ENCODE results near the gene ATP2B3.

ATP2B3 gene

GRCh38 chrX:153560466-153560865 lies 43.0 kb downstream of the ATP2B3 start:
- TF ChIP-seq SUZ12 (IDR thresholded peaks at IDR 0.05; ENCODE audit: extremely low read depth, insufficient read depth, insufficient read length) (no peak), ZNF274 (IDR thresholded peaks at IDR 0.05; ENCODE audit: low read depth, low read length) (no peak)
- no peak overlapping the region for H3K4me3 ChIP-seq (ENCODE audit: insufficient read length, low read depth)
- no peaks in the 10 kb centered on the region for H3K36me3 ChIP-seq (ENCODE audit: insufficient read depth, insufficient read length, low read length)
- H3K4me1 ChIP-seq (ENCODE audit: insufficient read depth, insufficient read length): no peaks in the 10 kb centered on the region
- no peak for DNase-seq (ENCODE audit: low read depth, low spot score)
- no peaks in the 10 kb centered on the region for H3K9me3 ChIP-seq (ENCODE audit: insufficient read depth, low read length)
- no peak overlapping the region for H3K9ac ChIP-seq (ENCODE audit: insufficient read length, low read depth)
- no peaks in the 10 kb centered on the region for H3K27me3 ChIP-seq (ENCODE audit: insufficient read depth, insufficient read length)

- H3K4me1 ChIP-seq (ENCODE audit: insufficient read depth, insufficient read length): no peaks in the 10 kb centered on the region
- no peak for DNase-seq (ENCODE audit: low read depth, low spot score)
- H3K27me3 ChIP-seq (ENCODE audit: insufficient read depth, insufficient read length): no peaks in the 10 kb centered on the region
- no peaks in the 10 kb centered on the region for H3K9me3 ChIP-seq (ENCODE audit: insufficient read depth, low read length)
- TF ChIP-seq ZNF274 (IDR thresholded peaks at IDR 0.05; ENCODE audit: low read depth, low read length) (no peak), SUZ12 (IDR thresholded peaks at IDR 0.05; ENCODE audit: extremely low read depth, insufficient read depth, insufficient read length) (no peak), YY1 (IDR thresholded peaks at IDR 0.05; ENCODE audit: insufficient read depth, insufficient read length) (no peak)
- H3K36me3 ChIP-seq (ENCODE audit: insufficient read depth, insufficient read length, low read length): no peaks in the 10 kb centered on the region
- H3K9ac ChIP-seq (ENCODE audit: insufficient read length, low read depth): no peak overlapping the region
- H3K4me3 ChIP-seq (ENCODE audit: insufficient read length, low read depth): no peak overlapping the region
Observed at GRCh38 chrX:153561337-153561736, 43.9 kb downstream of the ATP2B3 start.

- no peaks in the 10 kb centered on the region for H3K4me1 ChIP-seq (ENCODE audit: insufficient read depth, insufficient read length)
- H3K4me3 ChIP-seq (ENCODE audit: insufficient read length, low read depth): no peak overlapping the region
- H3K36me3 ChIP-seq (ENCODE audit: insufficient read depth, insufficient read length, low read length): no peaks in the 10 kb centered on the region
- H3K9ac ChIP-seq (ENCODE audit: insufficient read length, low read depth): no peak overlapping the region
- no peaks in the 10 kb centered on the region for H3K9me3 ChIP-seq (ENCODE audit: insufficient read depth, low read length)
- no peak for DNase-seq (ENCODE audit: low read depth, low spot score)
- no peak for TF ChIP-seq ZNF274 (IDR thresholded peaks at IDR 0.05; ENCODE audit: low read depth, low read length)
- no peaks in the 10 kb centered on the region for H3K27me3 ChIP-seq (ENCODE audit: insufficient read depth, insufficient read length)
Observed at GRCh38 chrX:153562546-153562945, 45.1 kb downstream of the ATP2B3 start.

- Histone ChIP-seq H3K9ac (ENCODE audit: insufficient read length, low read depth) (no peak overlapping the region), H3K4me3 (ENCODE audit: insufficient read length, low read depth) (no peak overlapping the region), H3K36me3 (ENCODE audit: insufficient read depth, insufficient read length, low read length) (no peaks in the 10 kb centered on the region), H3K4me1 (ENCODE audit: insufficient read depth, insufficient read length) (no peaks in the 10 kb centered on the region), H3K9me3 (ENCODE audit: insufficient read depth, low read length) (no peaks in the 10 kb centered on the region), H3K27me3 (ENCODE audit: insufficient read depth, insufficient read length) (no peaks in the 10 kb centered on the region)
- DNase-seq (ENCODE audit: low read depth, low spot score): no peak
- TF ChIP-seq YY1 (IDR thresholded peaks at IDR 0.05; ENCODE audit: insufficient read depth, insufficient read length) (no peak), ZNF274 (IDR thresholded peaks at IDR 0.05; ENCODE audit: low read depth, low read length) (no peak), SUZ12 (IDR thresholded peaks at IDR 0.05; ENCODE audit: extremely low read depth, insufficient read depth, insufficient read length) (no peak)
Observed at GRCh38 chrX:153564047-153564606, 46.7 kb downstream of the ATP2B3 start.

- Histone ChIP-seq H3K4me1 (ENCODE audit: insufficient read depth, insufficient read length) (no peaks in the 10 kb centered on the region), H3K9ac (ENCODE audit: insufficient read length, low read depth) (no peak overlapping the region), H3K4me3 (ENCODE audit: insufficient read length, low read depth) (no peak overlapping the region), H3K36me3 (ENCODE audit: insufficient read depth, insufficient read length, low read length) (no peaks in the 10 kb centered on the region), H3K27me3 (ENCODE audit: insufficient read depth, insufficient read length) (no peaks in the 10 kb centered on the region), H3K9me3 (ENCODE audit: insufficient read depth, low read length) (no peaks in the 10 kb centered on the region)
- TF ChIP-seq ZNF274 (IDR thresholded peaks at IDR 0.05; ENCODE audit: low read depth, low read length): no peak
- TF ChIP-seq SUZ12 (IDR thresholded peaks at IDR 0.05; ENCODE audit: extremely low read depth, insufficient read depth, insufficient read length): no peak
- TF ChIP-seq YY1 (IDR thresholded peaks at IDR 0.05; ENCODE audit: insufficient read depth, insufficient read length): no peak
- no peak for DNase-seq (ENCODE audit: low read depth, low spot score)
Observed at GRCh38 chrX:153565996-153566580, 48.6 kb downstream of the ATP2B3 start.

GRCh38 chrX:153568451-153569011 lies 51.1 kb downstream of the ATP2B3 start:
- peaks cover under 1% of the 10 kb centered on the region for H3K4me1 ChIP-seq (ENCODE audit: insufficient read depth, insufficient read length)
- H3K9me3 ChIP-seq (ENCODE audit: insufficient read depth, low read length): no peaks in the 10 kb centered on the region
- H3K9ac ChIP-seq (ENCODE audit: insufficient read length, low read depth): no peak overlapping the region
- DNase-seq (ENCODE audit: low read depth, low spot score): no peak
- no peaks in the 10 kb centered on the region for H3K36me3 ChIP-seq (ENCODE audit: insufficient read depth, insufficient read length, low read length)
- no peaks in the 10 kb centered on the region for H3K27me3 ChIP-seq (ENCODE audit: insufficient read depth, insufficient read length)
- TF ChIP-seq YY1 (IDR thresholded peaks at IDR 0.05; ENCODE audit: insufficient read depth, insufficient read length) (no peak), SUZ12 (IDR thresholded peaks at IDR 0.05; ENCODE audit: extremely low read depth, insufficient read depth, insufficient read length) (no peak), ZNF274 (IDR thresholded peaks at IDR 0.05; ENCODE audit: low read depth, low read length) (no peak)
- no peak overlapping the region for H3K4me3 ChIP-seq (ENCODE audit: insufficient read length, low read depth)

- peaks cover 2% of the 10 kb centered on the region for H3K4me1 ChIP-seq (ENCODE audit: insufficient read depth, insufficient read length)
Observed at GRCh38 chrX:153569475-153569874, 52.0 kb downstream of the ATP2B3 start.

More at GRCh38 chrX:153569475-153569874, 52.0 kb downstream of the ATP2B3 start:
- H3K9me3 ChIP-seq (ENCODE audit: insufficient read depth, low read length): no peaks in the 10 kb centered on the region
- H3K27me3 ChIP-seq (ENCODE audit: insufficient read depth, insufficient read length): no peaks in the 10 kb centered on the region
- no peak for DNase-seq (ENCODE audit: low read depth, low spot score)
- TF ChIP-seq SUZ12 (IDR thresholded peaks at IDR 0.05; ENCODE audit: extremely low read depth, insufficient read depth, insufficient read length) (no peak), YY1 (IDR thresholded peaks at IDR 0.05; ENCODE audit: insufficient read depth, insufficient read length) (no peak), ZNF274 (IDR thresholded peaks at IDR 0.05; ENCODE audit: low read depth, low read length) (no peak)
- no peaks in the 10 kb centered on the region for H3K36me3 ChIP-seq (ENCODE audit: insufficient read depth, insufficient read length, low read length)
- no peak overlapping the region for H3K9ac ChIP-seq (ENCODE audit: insufficient read length, low read depth)
- no peak overlapping the region for H3K4me3 ChIP-seq (ENCODE audit: insufficient read length, low read depth)

Measured in NT2/D1 (cell line).